ENCODE data around the gene SETD2. TPM values are rescaled to one million over a fixed set of nuclear protein-coding genes. Genes with fewer than 3 reads are reported as not detected.
"Not testable (repeated sequence)": the region's sequence is repeated elsewhere in the genome, so short reads cannot be mapped to it uniquely, and the experiment has no call there.

SETD2 gene
- total RNA-seq, 1 experiment from 2014 or later: 60.2 TPM

DNA sequence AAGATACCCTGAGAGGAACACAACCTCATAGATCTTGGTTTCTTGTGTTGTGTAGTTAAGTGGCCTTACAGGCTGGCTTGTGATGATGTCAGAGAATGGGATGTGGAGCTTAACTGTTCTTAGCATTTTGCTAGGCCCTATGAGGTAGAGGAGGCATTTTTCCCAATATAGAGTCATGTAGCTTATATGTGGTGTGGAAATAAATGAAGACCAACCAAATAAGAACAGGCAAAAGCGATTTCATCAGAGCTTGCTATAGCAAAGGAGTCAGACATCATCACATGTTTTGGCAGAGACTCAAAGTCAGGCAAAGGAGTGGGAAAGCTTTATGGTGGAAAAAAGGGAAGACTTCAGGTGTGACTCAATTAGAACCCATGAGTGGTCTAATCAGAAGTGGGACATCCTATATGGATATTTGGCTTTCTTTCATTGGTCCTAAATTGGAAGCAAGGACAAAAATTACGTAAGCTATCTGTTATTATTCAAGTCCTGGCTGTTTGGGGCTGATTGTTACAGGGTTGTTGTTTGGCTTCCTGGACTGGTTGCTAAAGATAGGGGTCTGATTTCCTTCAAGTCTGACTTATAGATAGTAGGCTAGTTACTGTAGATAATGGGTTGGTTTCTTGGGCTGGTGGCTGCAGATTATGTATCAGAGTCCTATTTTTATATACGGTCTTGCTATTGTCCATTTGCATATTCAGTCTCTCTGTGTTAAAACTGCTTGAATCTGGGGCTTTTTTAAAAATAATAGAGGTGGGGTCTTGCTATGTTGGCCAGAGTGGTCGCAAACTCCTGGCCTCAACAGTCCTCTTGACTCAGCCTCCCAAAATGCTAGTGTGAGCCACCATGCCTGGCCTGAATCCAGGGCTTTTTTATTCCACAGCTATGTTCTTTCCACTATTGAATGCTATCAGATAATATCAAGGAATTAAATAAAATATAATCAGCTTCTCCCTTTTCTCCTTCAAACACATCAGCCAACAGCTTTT lies 30.3 kb upstream of the SETD2 start:
- H3K27me3 ChIP-seq (ENCODE audit: low read length): no peaks in the 10 kb centered on the region
- no peak overlapping the region for H3K4me2 ChIP-seq (ENCODE audit: low read depth, low read length, poor library complexity, severe bottlenecking)

DNA sequence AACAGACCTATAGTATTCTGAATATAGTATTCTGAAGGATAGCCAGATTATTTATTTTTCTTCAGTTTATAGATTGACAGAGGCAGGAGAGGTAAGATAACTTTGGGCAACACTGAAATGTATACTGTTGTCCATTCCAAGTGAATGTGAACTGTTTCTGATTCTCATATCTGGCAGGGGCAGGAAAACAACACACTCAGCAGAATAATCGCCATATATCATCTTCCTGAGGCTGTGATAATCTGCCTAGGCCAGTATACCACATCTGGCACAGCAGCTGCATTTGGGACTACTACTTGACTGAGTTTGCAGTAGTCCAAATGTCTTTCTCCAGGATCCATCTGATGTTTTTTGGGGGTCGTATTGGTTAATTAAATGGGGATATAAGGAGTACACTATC lies 22.4 kb upstream of the SETD2 start:
- no peaks in the 10 kb centered on the region for H4K20me1 ChIP-seq (ENCODE audit: insufficient read depth, low read depth, low read length)

More for the DNA sequence above, 30.3 kb upstream of the SETD2 start:
- Histone ChIP-seq H3K9me2 (replicated peaks; ENCODE audit: insufficient read depth, low read length) (no peaks in the 10 kb centered on the region), H3K36me3 (ENCODE audit: insufficient read depth, low read length) (no peaks in the 10 kb centered on the region), H3K79me2 (ENCODE audit: low read length) (no peaks in the 10 kb centered on the region), H3K9ac (ENCODE audit: low read length) (no peak overlapping the region), H3K9me3 (ENCODE audit: low read length) (no peaks in the 10 kb centered on the region), H2AFZ (ENCODE audit: low read length) (no peak overlapping the region), H3K4me1 (ENCODE audit: low read length) (peaks cover 9% of the 10 kb centered on the region), H3K27ac (ENCODE audit: low read length) (no peak overlapping the region), H4K20me1 (ENCODE audit: insufficient read depth, low read depth, low read length) (no peaks in the 10 kb centered on the region), H3K4me3 (ENCODE audit: low read length) (no peak overlapping the region)
- no peak for DNase-seq

DNA sequence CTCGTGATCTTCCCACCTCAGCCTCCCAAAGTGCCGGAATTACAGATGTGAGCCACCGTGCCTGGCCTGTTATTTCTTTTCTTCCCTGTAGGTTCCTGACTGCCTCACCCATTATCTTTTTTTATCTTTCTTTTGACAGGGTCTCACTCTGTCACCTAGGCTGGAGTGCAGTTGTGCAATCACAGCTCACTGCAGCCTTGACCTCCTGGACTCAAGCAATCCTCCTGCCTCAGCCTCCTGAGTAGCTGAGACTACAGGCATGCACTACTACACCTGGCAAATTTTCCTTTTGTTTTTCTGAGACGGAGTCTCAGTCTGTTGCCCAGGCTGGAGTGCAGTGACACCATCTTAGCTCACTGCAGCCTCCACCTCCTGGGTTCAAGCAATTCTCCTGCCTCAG lies 17.8 kb upstream of the SETD2 start:
- H3K36me3 ChIP-seq (ENCODE audit: insufficient read depth, low read length); H3K4me1 ChIP-seq (ENCODE audit: low read length); H3K79me2 ChIP-seq (ENCODE audit: low read length); H4K20me1 ChIP-seq (ENCODE audit: insufficient read depth, low read depth, low read length); H3K27ac ChIP-seq (ENCODE audit: low read length); H3K4me3 ChIP-seq (ENCODE audit: low read length); H2AFZ ChIP-seq (ENCODE audit: low read length); H3K9me3 ChIP-seq (ENCODE audit: low read length); H3K4me2 ChIP-seq (ENCODE audit: low read depth, low read length, poor library complexity, severe bottlenecking); DNase-seq; H3K9ac ChIP-seq (ENCODE audit: low read length); H3K9me2 ChIP-seq (replicated peaks; ENCODE audit: insufficient read depth, low read length); H3K27me3 ChIP-seq (ENCODE audit: low read length): not testable (repeated sequence)

More for the DNA sequence above, 22.4 kb upstream of the SETD2 start:
- DNase-seq: no peak
- Histone ChIP-seq H3K27me3 (ENCODE audit: low read length) (no peaks in the 10 kb centered on the region), H3K79me2 (ENCODE audit: low read length) (no peaks in the 10 kb centered on the region), H3K9me2 (replicated peaks; ENCODE audit: insufficient read depth, low read length) (no peaks in the 10 kb centered on the region), H3K4me1 (ENCODE audit: low read length) (no peaks in the 10 kb centered on the region), H3K36me3 (ENCODE audit: insufficient read depth, low read length) (no peaks in the 10 kb centered on the region), H3K27ac (ENCODE audit: low read length) (no peak overlapping the region), H3K4me2 (ENCODE audit: low read depth, low read length, poor library complexity, severe bottlenecking) (no peak overlapping the region), H3K4me3 (ENCODE audit: low read length) (no peak overlapping the region), H2AFZ (ENCODE audit: low read length) (no peak overlapping the region), H3K9ac (ENCODE audit: low read length) (no peak overlapping the region), H3K9me3 (ENCODE audit: low read length) (no peaks in the 10 kb centered on the region)

DNA sequence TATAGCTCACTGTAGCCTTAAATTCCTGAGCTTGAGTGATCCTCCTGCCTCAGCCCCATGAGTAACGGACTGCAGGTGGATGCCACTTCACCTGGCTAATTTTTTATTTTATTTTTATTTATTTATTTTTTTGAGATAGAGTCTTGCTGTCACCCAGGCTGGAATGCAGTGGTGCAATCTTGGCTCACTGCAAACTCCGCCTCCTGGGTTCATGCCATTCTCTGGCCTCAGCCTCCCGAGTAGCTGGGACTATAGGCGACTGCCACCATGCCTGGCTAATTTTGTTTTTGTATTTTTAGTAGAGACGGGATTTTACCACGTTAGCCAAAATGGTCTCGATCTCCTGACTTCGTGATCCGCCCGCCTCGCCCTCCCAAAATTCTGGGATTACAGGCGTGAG lies 16.1 kb upstream of the SETD2 start:
- H3K36me3 ChIP-seq (ENCODE audit: insufficient read depth, low read length); H3K79me2 ChIP-seq (ENCODE audit: low read length); H4K20me1 ChIP-seq (ENCODE audit: insufficient read depth, low read depth, low read length); H3K4me2 ChIP-seq (ENCODE audit: low read depth, low read length, poor library complexity, severe bottlenecking); H3K27ac ChIP-seq (ENCODE audit: low read length); H3K27me3 ChIP-seq (ENCODE audit: low read length); H3K9me3 ChIP-seq (ENCODE audit: low read length); H3K9me2 ChIP-seq (replicated peaks; ENCODE audit: insufficient read depth, low read length); H3K9ac ChIP-seq (ENCODE audit: low read length); H2AFZ ChIP-seq (ENCODE audit: low read length); H3K4me3 ChIP-seq (ENCODE audit: low read length); DNase-seq: not testable (repeated sequence)
- peaks cover 25% of the 10 kb centered on the region for H3K4me1 ChIP-seq (ENCODE audit: low read length)

DNA sequence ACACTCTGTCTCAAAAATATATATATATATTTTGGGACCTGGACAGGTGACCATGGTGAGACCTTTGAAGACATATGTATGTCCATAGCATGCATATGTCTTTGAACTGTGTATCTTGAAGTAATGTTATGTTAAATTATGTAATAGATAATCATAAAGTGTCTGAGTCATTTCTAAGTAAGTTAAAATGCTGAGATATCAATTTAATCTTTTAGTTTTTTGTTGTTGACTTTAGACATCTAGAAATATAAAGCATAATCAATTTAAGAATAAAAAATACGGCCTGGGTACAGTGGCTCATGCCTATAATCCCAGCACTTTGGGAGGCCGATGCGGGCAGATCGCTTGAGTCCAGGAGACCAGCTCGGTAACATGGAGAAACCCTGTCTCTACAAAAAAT lies 12.7 kb upstream of the SETD2 start:
- Histone ChIP-seq H2AFZ (ENCODE audit: low read length) (no peak overlapping the region), H3K36me3 (ENCODE audit: insufficient read depth, low read length) (no peaks in the 10 kb centered on the region), H3K9me3 (ENCODE audit: low read length) (no peaks in the 10 kb centered on the region), H3K9ac (ENCODE audit: low read length) (no peak overlapping the region), H3K9me2 (replicated peaks; ENCODE audit: insufficient read depth, low read length) (no peaks in the 10 kb centered on the region), H3K27me3 (ENCODE audit: low read length) (no peaks in the 10 kb centered on the region), H3K4me1 (ENCODE audit: low read length) (peaks cover 30% of the 10 kb centered on the region), H3K4me3 (ENCODE audit: low read length) (0 out of 2 replicates have a peak overlapping the region, but pooled peaks have one; percentile 53), H3K27ac (ENCODE audit: low read length) (peak overlapping the region; percentile 94), H4K20me1 (ENCODE audit: insufficient read depth, low read depth, low read length) (no peaks in the 10 kb centered on the region), H3K4me2 (ENCODE audit: low read depth, low read length, poor library complexity, severe bottlenecking) (peak overlapping the region; percentile 66), H3K79me2 (ENCODE audit: low read length) (no peaks in the 10 kb centered on the region)
- no peak for DNase-seq

DNA sequence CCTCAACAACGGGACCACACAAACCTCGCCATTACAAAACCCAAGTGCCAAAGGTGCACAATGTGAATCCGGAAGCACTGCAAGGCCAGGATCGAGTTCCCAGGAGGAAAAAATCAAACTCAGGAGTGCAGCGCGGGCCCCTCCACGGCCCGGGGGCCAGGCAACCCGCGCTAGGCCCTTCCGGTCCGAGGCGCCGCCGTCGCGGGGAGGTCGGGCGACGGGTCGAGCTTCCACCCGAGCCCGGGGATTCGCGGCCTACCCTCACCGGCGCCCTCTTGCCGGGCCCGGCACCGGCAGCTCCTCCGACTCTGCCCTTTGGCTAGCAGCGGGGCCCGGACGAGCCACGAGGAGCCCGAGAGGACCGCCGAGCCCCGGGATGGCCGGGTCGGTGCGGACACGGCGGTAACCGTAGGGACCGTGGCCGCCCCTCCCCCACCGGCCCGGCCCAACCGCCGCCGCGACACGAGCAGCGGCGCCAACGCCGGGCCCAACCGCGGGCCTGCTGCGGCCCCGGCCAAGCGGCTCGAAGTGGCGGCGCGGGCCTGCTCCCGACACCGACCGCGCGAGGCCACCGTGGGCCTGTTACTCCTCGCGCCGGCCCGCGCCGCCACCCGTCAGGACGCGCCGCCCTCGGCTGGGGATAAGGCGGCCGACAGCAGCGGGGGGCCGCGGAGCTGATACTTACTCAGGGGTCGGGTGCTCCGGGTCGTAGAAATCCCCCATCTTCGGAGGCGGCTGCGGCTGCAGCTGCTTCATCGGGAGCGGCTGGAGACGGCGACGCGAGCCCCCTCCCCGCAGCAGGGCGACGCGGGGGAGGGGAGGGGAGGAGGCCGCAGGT lies 525 bp downstream of the SETD2 start:
- no peak overlapping the region for H2AFZ ChIP-seq (ENCODE audit: low read length)
- peaks cover 53% of the 10 kb centered on the region for H3K4me1 ChIP-seq (ENCODE audit: low read length)

DNA sequence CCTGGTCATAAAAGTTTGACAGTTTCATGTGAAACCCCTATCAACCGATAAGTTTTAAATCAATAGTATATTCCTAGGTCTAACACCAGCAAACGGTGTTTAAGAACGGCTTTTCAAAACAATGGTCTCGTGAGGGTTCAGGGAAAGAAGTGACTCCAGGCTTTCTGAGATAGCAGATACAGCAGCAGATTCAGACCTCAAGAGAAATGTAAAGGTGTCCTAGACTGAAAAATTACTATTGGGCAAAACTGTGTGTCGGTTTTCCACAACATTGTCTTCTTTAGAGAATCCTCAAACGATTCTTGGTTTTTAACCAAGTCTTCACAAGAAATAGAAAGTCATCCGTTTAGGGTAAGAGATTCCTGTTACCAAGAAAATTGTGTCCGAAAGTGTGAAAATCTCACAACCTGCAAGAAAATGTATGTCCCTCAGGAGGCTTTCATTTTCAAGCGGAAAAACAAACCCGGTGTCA lies 1.2 kb downstream of the SETD2 start:
- H3K36me3 ChIP-seq (ENCODE audit: insufficient read depth, low read length): peaks cover 12% of the 10 kb centered on the region; the same call in 1 of the 2 replicates

More for the DNA sequence above, 525 bp downstream of the SETD2 start:
- peaks cover 10% of the 10 kb centered on the region; the same call in 1 of the 2 replicates for H3K36me3 ChIP-seq (ENCODE audit: insufficient read depth, low read length)
- no peaks in the 10 kb centered on the region for H3K9me2 ChIP-seq (replicated peaks; ENCODE audit: insufficient read depth, low read length)
- peak overlapping the region; percentile 72 for H3K4me3 ChIP-seq (ENCODE audit: low read length)
- peaks cover 64% of the 10 kb centered on the region for H3K79me2 ChIP-seq (ENCODE audit: low read length)
- peaks cover 28% of the 10 kb centered on the region for H4K20me1 ChIP-seq (ENCODE audit: insufficient read depth, low read depth, low read length)
- no peaks in the 10 kb centered on the region for H3K27me3 ChIP-seq (ENCODE audit: low read length)
- peak; percentile 76 for DNase-seq
- H3K27ac ChIP-seq (ENCODE audit: low read length): peak overlapping the region; percentile 84
- peak overlapping the region; percentile 80 for H3K9ac ChIP-seq (ENCODE audit: low read length)
- H3K9me3 ChIP-seq (ENCODE audit: low read length): no peaks in the 10 kb centered on the region
- peak overlapping the region; percentile 83 for H3K4me2 ChIP-seq (ENCODE audit: low read depth, low read length, poor library complexity, severe bottlenecking)

More for the DNA sequence above, 1.2 kb downstream of the SETD2 start:
- peaks cover 58% of the 10 kb centered on the region for H3K4me1 ChIP-seq (ENCODE audit: low read length)
- H3K79me2 ChIP-seq (ENCODE audit: low read length): peaks cover 70% of the 10 kb centered on the region
- H3K9ac ChIP-seq (ENCODE audit: low read length): peak overlapping the region; percentile 80
- no peaks in the 10 kb centered on the region for H3K27me3 ChIP-seq (ENCODE audit: low read length)
- H3K27ac ChIP-seq (ENCODE audit: low read length): peak overlapping the region; percentile 84
- peak overlapping the region; percentile 83 for H3K4me2 ChIP-seq (ENCODE audit: low read depth, low read length, poor library complexity, severe bottlenecking)
- H3K9me3 ChIP-seq (ENCODE audit: low read length): no peaks in the 10 kb centered on the region
- no peak for DNase-seq
- peak overlapping the region; percentile 72 for H3K4me3 ChIP-seq (ENCODE audit: low read length)
- H2AFZ ChIP-seq (ENCODE audit: low read length): no peak overlapping the region
- peaks cover 28% of the 10 kb centered on the region for H4K20me1 ChIP-seq (ENCODE audit: insufficient read depth, low read depth, low read length)
- no peaks in the 10 kb centered on the region for H3K9me2 ChIP-seq (replicated peaks; ENCODE audit: insufficient read depth, low read length)

All from Karpas-422 (cell line).